ENCODE measurements around the gene PIK3AP1. TPM values are rescaled to one million over a fixed set of nuclear protein-coding genes. Genes with fewer than 3 reads are reported as not detected.
A peak's percentile ranks its signal among the peaks of the same experiment; 100 is the strongest.

Gene PIK3AP1
- total RNA-seq, 1 donor from 2014 or later: 1.3 TPM

DNA sequence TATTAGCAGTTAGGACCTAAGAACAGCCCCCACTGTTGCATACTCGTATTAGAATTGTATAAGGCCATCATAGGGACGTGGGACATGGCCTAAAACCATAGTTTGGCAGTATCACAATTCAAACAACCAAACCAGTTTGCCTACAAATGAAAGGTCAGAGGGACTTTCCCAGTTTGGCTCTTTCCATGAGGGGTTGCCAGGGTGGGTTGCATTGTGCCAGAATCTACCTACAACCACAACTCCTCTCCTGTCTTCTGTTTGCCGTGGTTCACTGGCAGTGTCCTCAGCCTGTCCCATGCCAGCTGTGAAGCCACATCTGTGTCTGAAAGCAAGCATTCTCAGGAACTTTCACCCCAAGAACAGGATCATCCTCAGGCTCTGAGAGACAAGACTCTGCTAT lies 44.5 kb downstream of the PIK3AP1 start:
- H3K4me1 Mint-ChIP-seq: peaks cover 18% of the 10 kb centered on the region
- H3K27ac Mint-ChIP-seq (ENCODE audit: unreplicated experiment): no peak overlapping the region
- TF ChIP-seq, protein P1, sequence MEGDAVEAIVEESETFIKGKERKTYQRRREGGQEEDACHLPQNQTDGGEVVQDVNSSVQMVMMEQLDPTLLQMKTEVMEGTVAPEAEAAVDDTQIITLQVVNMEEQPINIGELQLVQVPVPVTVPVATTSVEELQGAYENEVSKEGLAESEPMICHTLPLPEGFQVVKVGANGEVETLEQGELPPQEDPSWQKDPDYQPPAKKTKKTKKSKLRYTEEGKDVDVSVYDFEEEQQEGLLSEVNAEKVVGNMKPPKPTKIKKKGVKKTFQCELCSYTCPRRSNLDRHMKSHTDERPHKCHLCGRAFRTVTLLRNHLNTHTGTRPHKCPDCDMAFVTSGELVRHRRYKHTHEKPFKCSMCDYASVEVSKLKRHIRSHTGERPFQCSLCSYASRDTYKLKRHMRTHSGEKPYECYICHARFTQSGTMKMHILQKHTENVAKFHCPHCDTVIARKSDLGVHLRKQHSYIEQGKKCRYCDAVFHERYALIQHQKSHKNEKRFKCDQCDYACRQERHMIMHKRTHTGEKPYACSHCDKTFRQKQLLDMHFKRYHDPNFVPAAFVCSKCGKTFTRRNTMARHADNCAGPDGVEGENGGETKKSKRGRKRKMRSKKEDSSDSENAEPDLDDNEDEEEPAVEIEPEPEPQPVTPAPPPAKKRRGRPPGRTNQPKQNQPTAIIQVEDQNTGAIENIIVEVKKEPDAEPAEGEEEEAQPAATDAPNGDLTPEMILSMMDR (conservative IDR thresholded peaks at IDR 0.05): no peak
- peaks cover 8% of the 10 kb centered on the region for H3K9me3 Mint-ChIP-seq
- no peak for DNase-seq (ENCODE audit: low read depth, low spot score)
- no peaks in the 10 kb centered on the region for H3K27me3 Mint-ChIP-seq (ENCODE audit: low read depth)
- H3K36me3 Mint-ChIP-seq (ENCODE audit: low read depth): no peaks in the 10 kb centered on the region
- no peak overlapping the region for H3K4me3 Mint-ChIP-seq

DNA sequence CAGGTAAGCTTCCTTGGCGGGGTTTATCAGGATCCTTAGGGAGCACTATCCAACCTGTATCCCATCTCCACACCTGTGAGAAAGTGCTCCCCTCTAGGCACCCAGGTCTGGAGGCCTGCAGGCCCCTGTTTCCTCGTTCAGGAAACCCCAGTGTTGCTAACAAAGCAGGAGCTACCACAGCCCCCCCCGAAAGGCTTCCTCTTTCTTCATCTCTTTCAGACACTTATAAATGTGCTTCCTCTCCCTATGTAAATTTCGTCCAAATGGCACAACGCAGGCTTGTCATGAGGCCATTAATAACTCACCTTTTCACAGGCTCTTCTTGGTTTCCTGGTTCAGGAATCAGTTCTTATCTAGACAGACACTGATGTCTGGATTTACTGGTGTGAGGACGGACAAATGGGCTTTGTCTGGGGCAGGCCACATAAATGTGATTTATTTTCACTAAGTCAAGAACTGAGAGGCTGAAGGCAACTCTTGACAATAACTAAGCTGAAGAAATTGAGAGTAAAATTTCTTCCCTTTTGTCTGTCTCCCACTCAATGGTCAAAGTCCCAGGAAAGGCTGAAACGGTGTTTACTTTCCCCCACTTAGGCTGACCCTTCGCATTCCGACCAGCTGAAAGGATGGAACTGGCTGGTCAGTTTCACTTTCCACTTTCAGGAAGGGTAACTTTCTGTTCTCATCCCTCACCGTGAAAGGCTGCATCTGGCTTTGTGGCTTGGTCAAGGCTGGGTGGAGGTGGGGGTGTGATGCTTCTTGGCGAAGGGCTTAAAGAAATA lies 46.8 kb downstream of the PIK3AP1 start:
- Mint-ChIP-seq H3K27me3 (ENCODE audit: low read depth) (no peaks in the 10 kb centered on the region), H3K9me3 (no peaks in the 10 kb centered on the region), H3K36me3 (ENCODE audit: low read depth) (no peaks in the 10 kb centered on the region), H3K27ac (ENCODE audit: unreplicated experiment) (no peak overlapping the region), H3K4me1 (peaks cover 18% of the 10 kb centered on the region), H3K4me3 (no peak overlapping the region)
- no peak for DNase-seq (ENCODE audit: low read depth, low spot score)
- TF ChIP-seq, protein P1 (conservative IDR thresholded peaks at IDR 0.05): no peak

DNA sequence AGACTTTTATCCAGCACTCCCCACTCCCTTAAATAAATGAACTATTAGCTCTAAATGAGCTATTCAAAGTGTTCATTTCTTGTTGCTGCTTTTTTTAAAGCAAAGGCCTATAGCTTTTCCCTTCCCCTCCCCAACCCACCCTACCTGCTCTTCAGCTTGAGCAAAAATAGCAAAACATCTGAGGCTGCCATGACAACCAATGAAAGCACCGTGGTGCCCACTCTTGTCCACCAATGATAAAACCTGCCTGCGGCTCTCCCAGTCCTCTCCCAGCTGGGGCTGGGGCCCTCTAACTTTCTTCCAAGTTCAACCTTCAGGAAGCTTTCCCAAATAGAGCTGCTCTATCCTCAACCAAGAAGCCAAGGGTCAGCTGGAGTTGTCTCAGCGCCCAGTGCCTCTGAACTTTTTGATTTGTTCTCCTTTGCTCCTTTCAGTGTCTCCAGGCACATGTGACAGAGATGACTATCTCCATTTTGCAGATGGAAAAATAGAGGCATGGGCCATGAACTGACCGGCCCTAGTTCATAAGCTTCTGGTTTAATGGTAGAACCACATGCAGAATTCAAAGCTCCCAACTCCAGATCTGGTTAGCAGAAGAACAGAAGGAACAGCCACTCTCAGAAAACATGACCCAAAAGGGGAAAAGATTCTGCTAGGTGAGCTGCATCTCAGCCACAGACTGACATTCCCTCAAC lies 47.7 kb downstream of the PIK3AP1 start:
- no peak for DNase-seq (ENCODE audit: low read depth, low spot score)
- no peaks in the 10 kb centered on the region for H3K27me3 Mint-ChIP-seq (ENCODE audit: low read depth)
- no peak overlapping the region for H3K4me3 Mint-ChIP-seq
- TF ChIP-seq, protein P1 (conservative IDR thresholded peaks at IDR 0.05): no peak
- H3K4me1 Mint-ChIP-seq: peaks cover 18% of the 10 kb centered on the region
- no peaks in the 10 kb centered on the region for H3K36me3 Mint-ChIP-seq (ENCODE audit: low read depth)
- H3K9me3 Mint-ChIP-seq: no peaks in the 10 kb centered on the region
- H3K27ac Mint-ChIP-seq (ENCODE audit: unreplicated experiment): no peak overlapping the region

DNA sequence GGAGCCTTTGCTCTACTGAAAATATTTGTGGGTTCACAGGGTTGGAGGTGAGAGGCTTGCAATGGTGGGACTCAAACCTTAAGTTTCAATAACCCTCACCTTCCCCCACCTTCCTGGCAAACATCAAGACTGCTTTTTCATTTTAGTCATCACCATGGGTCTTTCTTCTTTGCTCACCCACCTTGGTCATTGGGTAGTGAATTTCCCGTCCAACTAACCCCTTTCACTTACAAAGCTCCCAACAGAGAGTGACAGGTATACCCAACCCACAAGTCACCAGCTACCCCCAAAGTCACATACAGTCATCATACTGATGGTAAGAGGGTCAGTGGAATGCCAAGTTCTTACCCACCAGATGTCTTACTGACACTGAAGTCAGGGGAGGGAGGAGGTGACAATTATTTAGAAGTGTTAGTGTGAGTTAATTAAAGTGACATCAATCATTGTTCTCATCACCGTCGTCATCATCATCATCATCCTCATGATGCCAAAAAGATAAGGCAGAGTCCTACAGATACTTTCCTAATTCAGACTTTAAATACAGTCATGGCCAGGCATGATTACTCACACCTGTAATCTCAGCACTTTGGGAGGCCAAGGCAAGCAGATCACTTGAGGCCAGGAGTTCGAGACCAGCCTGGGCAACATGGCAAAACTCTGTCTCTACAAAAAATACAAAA lies 49.0 kb downstream of the PIK3AP1 start:
- Mint-ChIP-seq H3K4me1 (peaks cover 18% of the 10 kb centered on the region), H3K36me3 (ENCODE audit: low read depth) (no peaks in the 10 kb centered on the region), H3K9me3 (no peaks in the 10 kb centered on the region), H3K4me3 (no peak overlapping the region), H3K27ac (ENCODE audit: unreplicated experiment) (no peak overlapping the region), H3K27me3 (ENCODE audit: low read depth) (no peaks in the 10 kb centered on the region)
- no peak for DNase-seq (ENCODE audit: low read depth, low spot score)
- TF ChIP-seq, protein P1 (conservative IDR thresholded peaks at IDR 0.05): no peak

DNA sequence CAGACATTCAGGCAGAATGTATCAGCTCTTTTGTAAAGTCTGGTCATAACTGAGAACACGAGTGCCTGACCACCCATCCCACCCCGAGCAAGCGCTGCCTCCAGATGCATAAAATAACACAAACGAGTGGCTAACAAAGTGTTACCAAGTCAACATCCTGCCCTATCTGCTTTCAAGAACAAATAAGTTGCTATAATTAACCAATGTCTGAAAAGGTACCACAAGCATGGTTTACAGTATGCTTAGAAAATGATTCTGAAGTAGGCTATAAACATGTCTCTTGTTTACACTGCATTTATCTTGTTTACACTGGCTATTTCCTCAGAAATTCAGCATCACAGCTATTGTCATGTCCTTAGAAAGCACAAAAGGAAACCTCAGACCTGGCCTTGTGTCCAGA lies 49.5 kb downstream of the PIK3AP1 start:
- Mint-ChIP-seq H3K4me1 (peaks cover 18% of the 10 kb centered on the region), H3K4me3 (no peak overlapping the region), H3K36me3 (ENCODE audit: low read depth) (no peaks in the 10 kb centered on the region), H3K27me3 (ENCODE audit: low read depth) (no peaks in the 10 kb centered on the region), H3K9me3 (no peaks in the 10 kb centered on the region), H3K27ac (ENCODE audit: unreplicated experiment) (peak overlapping the region; percentile 50)
- DNase-seq (ENCODE audit: low read depth, low spot score): no peak
- TF ChIP-seq, protein P1 (conservative IDR thresholded peaks at IDR 0.05): no peak
